Prostate gland (tissue), 2 donors: ENCODE results near the gene AUTS2. TPM values are rescaled to one million over a fixed set of nuclear protein-coding genes. Genes with fewer than 3 reads are reported as not detected.

Experiments used
- DNase-seq: peaks from one replicate; pipeline ENCODE4 v3.0.0-alpha.2; 2019; ENCODE audit warnings: low spot score
- H3K27ac ChIP-seq, 2 donors: fragments of 200-600 bp; sonication (generic); 2 replicates each; pipeline ENCODE4 v1.5.1; 2017 to 2019
- H3K27me3 ChIP-seq: fragments of 200-600 bp; sonication (generic); replicated peaks from 2 replicates; pipeline ENCODE4 v1.5.1; 2019; ENCODE audit not compliant: insufficient read depth
- H3K36me3 ChIP-seq, 2 donors: fragments of 200-600 bp; sonication (generic); 1 replicate in 1 of 2; 2 replicates in 1 of 2; pipeline versions ENCODE4 v1.5.1 to v1.8.1; 2017 to 2019
- H3K4me1 ChIP-seq: fragments of 200-600 bp; sonication (generic); replicated peaks from 2 replicates; pipeline ENCODE4 v1.5.1; 2019
- H3K4me3 ChIP-seq, 2 donors: fragments of 200-600 bp; sonication (generic); 2 replicates each; pipeline ENCODE4 v1.5.1; 2017 to 2019
- H3K9me3 ChIP-seq: fragments of 200-600 bp; sonication (generic); 2 replicates; pipeline ENCODE4 v1.5.1; 2017
- POLR2A ChIP-seq: fragments of 450-650 bp; IDR thresholded peaks from one replicate; pipeline ENCODE4 v1.6.1; 2016; ENCODE audit warnings: antibody characterized with exemption, mild to moderate bottlenecking
- POLR2AphosphoS5 ChIP-seq: sonication (generic); formaldehyde crosslinking; IDR thresholded peaks from one replicate; pipeline ENCODE4 v1.6.1; 2017; ENCODE audit warnings: antibody characterized with exemption
- WGBS: methylation state at CpG from one replicate; pipeline ENCODE4 v1.1.5; 2018; 5-methylcytosine and 5-hydroxymethylcytosine counted together
- intact Hi-C: fragments of 100-400 bp; cut with DNase I; formaldehyde crosslinking; loops from one replicate; pipeline ENCODE4 v1.14.2; 2022
- total RNA-seq, 2 donors: library from RNA; depleted of rRNA; stranded (reverse); fragments of >200 nt; gene quantifications; one replicate each; pipeline ENCODE4 v1.1.0, GENCODE V29; 2016
- TF ChIP-seq, protein P1 (sequence below), 4 experiments: fragments of 200-600 bp in 2 of 4; fragments of 450-650 bp in 2 of 4; sonication (generic) in 2 of 4; IDR thresholded peaks; 1 replicate in 3 of 4; 2 replicates in 1 of 4; pipeline ENCODE4 v1.5.1; 2016 to 2019; ENCODE audit warnings: antibody characterized with exemption in 4 of 4, mild to moderate bottlenecking in 2 of 4, moderate library complexity in 2 of 4

AUTS2 gene
- total RNA-seq, 2 donors from 2014 or later = 25.0 to 55.2 TPM

DNA sequence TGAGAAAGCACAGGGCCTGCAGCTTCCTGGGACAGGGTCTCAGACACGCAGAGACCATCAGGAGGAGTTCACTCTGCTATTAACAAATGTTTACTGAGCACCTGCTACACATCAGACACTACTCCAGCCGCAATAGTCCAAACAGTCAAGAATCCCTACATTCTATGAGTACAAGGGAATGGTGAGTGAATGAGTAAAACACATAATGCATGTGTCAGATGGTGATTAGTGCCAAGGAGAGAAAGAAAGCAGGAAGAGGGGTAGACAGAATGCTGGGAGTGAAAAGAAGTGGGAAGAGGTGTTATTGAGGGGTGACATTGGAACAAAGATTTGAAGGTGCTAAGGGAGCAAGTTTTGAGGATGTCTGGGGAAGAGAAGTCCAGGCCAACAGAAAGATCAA is 899.5 kb downstream of the AUTS2 start:
- Histone ChIP-seq H3K27me3 (no peaks in the 10 kb centered on the region), H3K4me1 (no peaks in the 10 kb centered on the region), H3K4me3 (no peak overlapping the region), H3K9me3 (no peaks in the 10 kb centered on the region), H3K36me3 (no peaks in the 10 kb centered on the region), H3K27ac (no peak overlapping the region)
- intact Hi-C loops = no loop called here
- no peak for TF ChIP-seq POLR2AphosphoS5
- TF ChIP-seq POLR2A = no peak
- TF ChIP-seq, protein P1, sequence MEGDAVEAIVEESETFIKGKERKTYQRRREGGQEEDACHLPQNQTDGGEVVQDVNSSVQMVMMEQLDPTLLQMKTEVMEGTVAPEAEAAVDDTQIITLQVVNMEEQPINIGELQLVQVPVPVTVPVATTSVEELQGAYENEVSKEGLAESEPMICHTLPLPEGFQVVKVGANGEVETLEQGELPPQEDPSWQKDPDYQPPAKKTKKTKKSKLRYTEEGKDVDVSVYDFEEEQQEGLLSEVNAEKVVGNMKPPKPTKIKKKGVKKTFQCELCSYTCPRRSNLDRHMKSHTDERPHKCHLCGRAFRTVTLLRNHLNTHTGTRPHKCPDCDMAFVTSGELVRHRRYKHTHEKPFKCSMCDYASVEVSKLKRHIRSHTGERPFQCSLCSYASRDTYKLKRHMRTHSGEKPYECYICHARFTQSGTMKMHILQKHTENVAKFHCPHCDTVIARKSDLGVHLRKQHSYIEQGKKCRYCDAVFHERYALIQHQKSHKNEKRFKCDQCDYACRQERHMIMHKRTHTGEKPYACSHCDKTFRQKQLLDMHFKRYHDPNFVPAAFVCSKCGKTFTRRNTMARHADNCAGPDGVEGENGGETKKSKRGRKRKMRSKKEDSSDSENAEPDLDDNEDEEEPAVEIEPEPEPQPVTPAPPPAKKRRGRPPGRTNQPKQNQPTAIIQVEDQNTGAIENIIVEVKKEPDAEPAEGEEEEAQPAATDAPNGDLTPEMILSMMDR (IDR thresholded peaks at IDR 0.05) = no peak
- DNase-seq = no peak
- 81% methylated on average over 2 of the region's 2 CpGs for WGBS

DNA sequence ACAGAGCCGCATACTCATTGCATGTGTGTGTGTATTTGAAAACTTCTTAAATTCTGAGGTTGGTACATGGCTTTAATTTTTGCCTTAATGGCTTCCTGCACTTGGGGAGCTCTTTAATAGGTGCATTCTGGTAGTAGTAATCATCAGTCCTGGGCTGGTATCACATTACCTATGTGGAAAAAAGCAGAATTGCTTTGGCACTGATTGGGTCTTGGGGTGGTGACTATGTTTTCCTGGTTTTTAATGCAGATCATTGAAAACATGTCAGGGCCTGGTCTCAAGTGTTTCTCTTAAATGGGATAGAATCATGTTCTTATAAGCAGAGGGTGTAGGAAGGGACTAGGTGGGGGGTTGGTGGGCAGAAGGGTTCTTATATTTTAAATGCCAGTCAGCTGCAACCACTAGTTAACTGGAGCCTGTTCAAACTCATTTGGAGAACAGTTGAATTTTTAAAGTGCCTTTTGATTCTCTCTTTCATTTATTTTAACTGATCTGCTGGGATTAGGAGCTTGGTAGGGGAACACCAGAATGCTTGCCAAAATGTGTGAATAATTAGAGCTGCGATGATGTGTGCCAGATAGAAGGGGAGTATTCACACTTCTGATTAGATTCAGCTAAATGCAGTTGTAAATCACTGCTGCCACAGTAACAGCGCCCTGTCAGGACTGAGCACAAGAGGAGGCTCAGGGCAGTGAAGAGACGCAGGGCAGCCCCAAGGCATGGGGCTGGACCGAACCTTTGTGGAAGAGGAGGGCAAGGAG is 900.1 kb downstream of the AUTS2 start:
- H3K9me3 ChIP-seq = no peaks in the 10 kb centered on the region
- DNase-seq = no peak
- no peaks in the 10 kb centered on the region for H3K27me3 ChIP-seq
- intact Hi-C loops = no loop called here
- no peak overlapping the region for H3K4me3 ChIP-seq
- H3K4me1 ChIP-seq = no peaks in the 10 kb centered on the region
- no peak overlapping the region for H3K27ac ChIP-seq
- WGBS = 69% methylated on average over 5 of the region's 5 CpGs
- no peak for TF ChIP-seq POLR2A
- TF ChIP-seq, protein P1 (IDR thresholded peaks at IDR 0.05) = no peak
- no peak for TF ChIP-seq POLR2AphosphoS5
- H3K36me3 ChIP-seq = no peaks in the 10 kb centered on the region

DNA sequence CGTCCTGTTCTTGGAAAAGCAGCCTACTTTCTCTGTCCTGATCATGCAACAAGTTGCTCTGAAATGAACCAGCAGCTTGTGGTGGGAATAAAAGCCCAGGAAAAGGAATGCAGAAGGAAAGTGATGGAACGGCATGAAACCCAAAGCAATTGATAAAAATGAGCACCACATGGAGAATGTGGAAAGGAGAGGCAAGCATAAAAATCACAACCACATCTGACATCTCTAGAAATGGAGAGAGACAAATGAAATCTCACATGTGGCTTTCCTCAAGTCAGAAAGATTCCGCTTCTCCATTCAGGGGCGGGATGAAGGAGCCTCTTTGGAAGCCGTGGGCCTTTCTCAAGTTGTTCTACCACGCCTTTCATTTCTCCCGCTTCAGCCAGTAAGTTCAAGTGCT is 902.0 kb downstream of the AUTS2 start:
- Histone ChIP-seq H3K36me3 (no peaks in the 10 kb centered on the region), H3K4me1 (no peaks in the 10 kb centered on the region), H3K4me3 (no peak overlapping the region), H3K27me3 (no peaks in the 10 kb centered on the region), H3K27ac (no peak overlapping the region), H3K9me3 (no peaks in the 10 kb centered on the region)
- TF ChIP-seq POLR2A (no peak), POLR2AphosphoS5 (no peak)
- TF ChIP-seq, protein P1 (IDR thresholded peaks at IDR 0.05) = no peak
- intact Hi-C loops = no loop called here
- WGBS = 97% methylated on average over 7 of the region's 7 CpGs
- DNase-seq = no peak

DNA sequence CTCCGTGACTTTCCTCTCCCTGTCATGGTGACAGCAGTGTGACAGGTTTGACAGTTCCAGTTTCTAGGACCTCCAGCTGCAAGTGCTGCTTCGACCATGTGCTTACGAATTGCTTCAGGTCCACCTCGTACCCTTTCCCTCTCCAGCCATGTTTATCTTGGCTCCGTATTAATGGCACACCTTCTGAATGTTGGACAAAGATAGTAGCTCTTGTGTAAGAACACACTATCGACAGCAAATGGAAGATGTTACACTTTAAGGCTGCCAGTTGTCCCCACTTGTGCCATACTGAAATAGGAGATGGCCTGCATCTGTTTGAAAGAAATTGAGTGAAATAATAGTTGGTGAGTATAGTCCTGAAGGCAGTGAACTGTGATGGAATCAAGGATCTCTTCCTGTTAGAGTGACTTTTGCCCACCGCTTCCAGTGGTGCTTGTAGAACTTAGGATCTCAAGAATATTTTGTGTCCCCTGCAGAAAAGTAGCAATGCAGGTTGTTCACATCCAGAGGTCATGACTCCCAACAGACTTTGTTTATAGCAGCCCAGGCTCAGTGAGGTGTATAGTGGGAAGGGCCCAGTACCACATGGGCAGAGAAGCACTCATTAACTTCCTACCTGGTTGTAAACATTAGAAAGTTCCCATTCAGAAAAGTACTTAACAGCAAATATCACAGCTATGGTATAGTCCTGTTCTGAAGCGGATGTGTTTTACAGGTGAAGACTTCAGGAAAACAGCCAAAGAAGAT is 904.0 kb downstream of the AUTS2 start:
- no peaks in the 10 kb centered on the region for H3K36me3 ChIP-seq
- H3K27me3 ChIP-seq = no peaks in the 10 kb centered on the region
- no peaks in the 10 kb centered on the region for H3K9me3 ChIP-seq
- no peak overlapping the region for H3K4me3 ChIP-seq
- H3K27ac ChIP-seq = no peak overlapping the region
- intact Hi-C loops = no loop called here
- no peak for TF ChIP-seq POLR2A
- no peak for TF ChIP-seq POLR2AphosphoS5
- TF ChIP-seq, protein P1 (IDR thresholded peaks at IDR 0.05) = no peak
- WGBS = 81% methylated on average over 8 of the region's 8 CpGs
- H3K4me1 ChIP-seq = no peaks in the 10 kb centered on the region
- no peak for DNase-seq
